GM03348 (cell line): ENCODE measurements around the gene C1S.
"Not testable (repeated sequence)": the region's sequence is repeated elsewhere in the genome, so short reads cannot be mapped to it uniquely, and the experiment has no call there.

Source experiments
- DNase-seq: peaks from one replicate; pipeline ENCODE4 v3.0.0; 2012; ENCODE audit warnings: low spot score

Gene C1S

DNA sequence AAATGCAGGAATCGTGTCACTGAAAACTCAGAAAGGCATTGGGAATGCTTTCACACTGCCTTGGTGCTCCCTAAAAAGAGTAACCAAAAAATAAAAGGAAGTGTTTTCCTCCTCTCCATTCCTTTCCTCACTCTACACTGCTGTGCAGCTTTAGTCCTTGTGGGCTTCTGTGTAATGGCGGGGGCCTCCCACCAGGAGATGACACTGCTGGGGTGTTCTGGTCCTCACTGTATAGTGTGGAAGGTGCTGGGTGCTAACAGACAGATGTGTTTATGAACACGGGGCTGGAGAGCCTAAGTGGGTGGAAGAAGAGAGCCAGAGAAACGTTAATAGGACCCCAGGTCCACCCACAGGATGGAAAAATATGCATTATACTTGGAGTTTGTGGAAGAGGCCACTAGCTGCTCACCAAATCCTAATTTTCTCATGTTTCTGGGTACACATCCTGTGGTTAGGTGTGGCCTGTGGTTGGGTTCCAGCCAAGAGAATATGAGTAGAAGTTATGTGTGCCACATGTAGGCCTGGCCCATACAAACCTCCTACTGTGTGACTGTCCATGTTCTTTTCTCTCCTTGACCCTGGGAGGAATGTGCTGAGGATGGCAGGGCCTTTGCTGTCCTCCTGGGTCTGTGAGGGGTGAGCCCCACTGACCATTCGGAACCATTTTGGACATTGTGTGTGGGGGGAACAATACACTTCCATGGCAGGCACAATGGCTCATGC is 14.0 kb upstream of the C1S start:
- DNase-seq, result no peak

DNA sequence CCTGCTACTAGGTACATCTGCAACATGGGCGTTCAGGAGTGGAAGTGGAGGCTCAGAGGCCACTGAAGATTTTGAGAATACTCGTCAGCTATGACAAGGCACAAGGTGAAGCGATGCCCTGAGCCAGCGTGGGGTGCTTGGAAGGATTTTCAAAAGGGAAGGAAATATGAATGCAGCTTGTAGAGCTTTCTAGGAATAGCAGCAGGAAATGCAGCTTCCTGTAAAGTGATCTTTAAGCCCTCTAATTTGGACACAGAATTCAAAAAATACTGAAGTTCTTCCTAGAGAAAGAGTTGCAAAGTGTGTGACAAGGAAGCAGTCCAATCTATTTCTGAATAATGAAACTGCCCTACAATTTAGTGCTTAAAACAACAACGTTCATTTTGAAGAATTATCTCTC is 13.2 kb upstream of the C1S start:
- no peak for DNase-seq

DNA sequence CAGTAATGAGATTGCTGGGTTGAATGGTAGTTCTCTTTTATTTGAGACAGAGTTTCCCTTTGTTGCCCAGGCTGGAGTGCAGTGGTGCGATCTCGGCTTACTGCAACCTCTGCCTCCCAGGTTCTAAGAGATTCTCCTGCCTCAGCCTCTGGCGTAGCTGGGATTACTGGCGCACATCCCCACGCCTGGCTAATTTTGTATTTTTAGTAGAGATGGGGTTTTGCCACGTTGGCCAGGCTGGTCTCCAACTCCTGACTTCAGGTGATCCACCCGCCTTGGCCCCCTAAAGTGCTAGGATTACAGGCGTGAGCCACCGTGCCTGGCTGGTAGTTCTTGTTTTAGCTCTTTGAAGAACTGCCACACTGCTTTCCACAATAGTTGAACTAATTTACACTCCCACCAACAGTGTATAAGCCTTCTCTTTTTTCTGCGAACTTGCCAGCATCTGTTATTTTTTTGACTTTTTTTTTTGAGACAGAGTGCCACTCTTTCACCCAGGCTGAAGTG is 11.0 kb upstream of the C1S start:
- DNase-seq, result not testable (repeated sequence)

DNA sequence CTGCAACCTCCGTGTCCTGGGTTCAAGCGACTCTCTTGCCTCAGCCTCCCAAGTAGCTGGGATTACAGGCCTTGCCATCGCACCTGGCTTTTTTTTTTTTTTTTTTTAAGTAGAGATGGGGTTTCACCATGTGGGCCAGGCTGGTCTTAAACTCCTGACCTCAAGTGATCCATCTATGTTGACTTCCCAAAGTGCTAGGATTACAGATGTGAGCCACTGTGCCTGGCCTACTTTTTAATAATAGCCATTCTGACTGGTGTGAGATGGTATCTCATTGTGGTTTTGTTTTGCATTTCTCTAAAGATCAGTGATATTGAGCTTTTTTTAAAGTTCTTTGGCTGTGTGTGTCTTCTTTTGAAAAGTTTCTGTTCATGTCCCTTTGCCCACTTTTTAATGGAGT is 10.5 kb upstream of the C1S start:
- DNase-seq, result not testable (repeated sequence)

DNA sequence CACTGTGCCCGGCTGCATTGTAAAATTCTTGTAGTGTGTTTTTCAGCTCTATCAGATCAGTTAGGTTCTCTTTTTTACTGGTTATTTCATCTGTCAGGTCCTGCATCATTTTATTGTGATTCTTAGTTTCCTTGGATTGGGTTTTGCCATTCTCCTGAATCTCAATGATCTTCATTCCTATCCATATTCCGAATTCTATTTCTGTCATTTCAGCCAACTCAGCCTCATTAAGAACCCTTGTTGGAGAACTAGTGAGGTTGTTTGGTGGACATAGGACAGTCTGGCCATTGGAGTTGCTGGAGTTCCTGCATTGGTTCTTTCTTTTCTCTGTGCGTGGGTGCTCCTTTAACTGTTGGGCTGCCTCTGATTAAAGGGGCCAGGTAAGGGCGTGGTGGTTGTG is 5.6 kb upstream of the C1S start:
- no peak for DNase-seq

DNA sequence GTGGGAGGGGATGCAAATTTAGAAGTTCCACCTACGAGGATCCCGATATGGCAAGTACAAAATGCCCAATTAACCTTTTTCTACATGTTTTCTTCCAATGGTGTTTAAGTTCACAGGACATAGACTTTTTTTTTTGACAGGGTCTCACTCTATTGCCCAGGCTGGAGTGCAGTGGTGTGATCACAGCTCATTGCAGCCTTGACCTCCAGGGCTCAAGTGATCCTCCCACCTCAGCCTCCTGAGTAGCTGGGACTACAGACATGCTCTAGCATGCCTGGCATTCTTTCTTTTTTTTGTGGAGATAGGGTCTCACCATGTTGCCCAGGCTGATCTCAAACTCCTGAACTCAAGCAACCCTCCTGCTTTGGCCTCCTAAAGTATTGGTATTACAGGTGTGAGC is 4.8 kb upstream of the C1S start:
- DNase-seq, result not testable (repeated sequence)

DNA sequence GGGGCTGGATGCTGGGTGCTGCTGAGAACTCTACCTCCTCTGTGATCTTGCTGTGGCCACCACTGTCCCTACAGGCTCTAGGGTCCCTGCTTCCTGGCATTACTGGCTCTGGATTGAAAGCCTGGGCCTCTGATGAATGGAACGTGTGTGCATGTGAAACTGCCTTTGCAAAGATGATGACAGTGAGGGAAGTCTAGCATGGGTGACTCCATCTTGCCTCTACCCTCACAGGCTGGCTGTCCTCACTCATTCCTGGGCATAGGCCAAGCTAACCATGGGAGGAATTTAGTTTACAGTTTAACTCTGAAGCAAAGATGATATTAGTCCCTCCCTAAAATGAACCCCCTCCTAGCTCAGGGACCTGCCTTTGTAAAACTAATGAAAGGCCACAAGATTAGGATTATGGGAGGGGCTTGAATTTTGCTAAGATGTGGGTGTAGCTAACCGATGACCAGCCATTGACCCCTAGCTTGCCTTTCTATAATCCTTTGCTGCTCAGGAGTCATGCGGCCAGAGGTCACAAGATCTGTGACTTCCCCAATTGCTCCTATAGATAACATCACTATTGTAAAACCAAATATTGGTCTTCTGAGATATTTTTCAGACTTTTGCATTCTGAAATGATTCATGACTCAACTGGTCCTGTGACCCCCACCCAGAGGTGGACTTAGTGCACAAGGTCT is 2.2 kb upstream of the C1S start:
- no peak for DNase-seq

DNA sequence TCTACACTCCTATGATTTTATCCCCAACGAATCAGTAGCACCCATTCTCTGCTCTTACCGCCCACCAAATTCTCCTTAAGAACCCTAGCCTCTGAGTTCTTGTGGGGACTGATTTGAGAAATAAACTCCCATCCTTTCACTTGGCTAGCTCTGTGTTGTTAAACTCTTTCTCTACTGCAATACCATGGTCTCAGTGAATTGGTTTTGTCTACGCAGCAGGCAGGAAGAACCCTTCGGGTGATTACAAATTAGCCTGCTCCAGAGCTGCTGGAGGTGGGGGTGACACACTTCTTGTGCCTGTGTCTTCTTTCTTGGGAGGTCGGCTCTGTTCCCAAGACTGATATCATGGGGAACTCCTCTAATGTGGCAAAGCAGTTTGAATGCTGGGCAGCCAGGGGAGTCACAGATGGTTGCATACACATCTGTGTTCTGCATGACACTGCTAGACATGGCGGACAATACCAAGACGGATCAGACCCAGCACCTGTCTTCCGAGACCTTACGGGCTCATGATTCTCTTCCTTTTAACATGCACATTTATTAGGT is 1.6 kb upstream of the C1S start:
- DNase-seq, result no peak

DNA sequence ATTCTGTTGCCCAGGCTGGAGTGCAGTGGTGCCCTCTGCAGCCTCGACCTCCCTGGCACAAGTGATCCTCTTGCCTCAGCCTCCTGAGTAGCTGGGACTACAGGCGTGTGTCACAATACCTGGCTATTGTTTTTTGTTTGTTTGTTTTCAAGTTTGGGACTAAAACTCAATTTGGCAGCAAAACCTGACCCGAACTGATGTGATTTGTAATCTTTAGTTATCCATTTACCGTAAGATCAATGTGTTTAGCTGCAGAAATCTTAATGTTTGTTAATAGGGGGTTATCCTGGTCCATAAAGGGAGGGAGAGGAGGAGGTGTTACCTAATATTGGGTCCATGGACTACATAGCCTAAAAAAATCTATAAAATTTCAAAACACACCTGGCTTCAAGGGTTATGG is 738 bp upstream of the C1S start:
- DNase-seq, result no peak

DNA sequence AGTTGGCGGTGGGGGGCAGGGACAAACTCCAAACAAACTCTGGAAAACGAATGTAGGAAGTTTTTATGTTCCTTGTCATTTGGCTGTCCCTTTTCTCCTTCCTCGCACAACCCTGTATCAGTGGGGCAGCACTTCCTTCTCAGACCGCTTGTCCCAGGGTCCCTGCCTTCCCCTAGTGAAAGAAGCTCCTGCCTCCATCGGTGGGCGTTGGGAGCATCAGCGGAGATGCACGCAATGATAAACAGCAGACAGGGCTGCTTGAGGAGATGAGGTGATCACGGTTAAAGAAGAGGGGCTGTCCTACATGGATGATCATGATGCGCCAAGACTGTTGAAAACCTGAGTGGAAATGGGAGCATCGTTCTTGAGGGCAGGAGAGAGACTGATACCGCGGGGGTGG is 620 bp downstream of the C1S start:
- DNase-seq, result peak; percentile 52

DNA sequence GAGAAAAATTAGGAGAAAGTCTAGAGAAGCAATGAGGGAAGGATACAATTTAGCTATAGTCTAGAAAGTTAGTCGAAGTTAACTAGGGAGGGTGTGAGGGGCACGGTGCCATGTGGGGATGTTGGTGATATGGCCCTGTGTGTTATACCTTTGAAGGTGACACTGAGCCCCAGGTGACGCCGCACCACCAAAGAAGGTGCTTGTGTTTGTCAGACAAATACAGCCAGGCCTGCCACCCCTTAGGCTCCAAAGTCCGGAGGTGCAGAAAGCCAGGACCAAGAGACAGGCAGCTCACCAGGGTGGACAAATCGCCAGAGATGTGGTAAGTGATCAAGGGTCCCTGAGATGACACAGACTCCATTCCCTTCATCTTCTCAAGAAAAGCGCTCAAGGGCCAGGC is 1.1 kb downstream of the C1S start:
- no peak for DNase-seq

DNA sequence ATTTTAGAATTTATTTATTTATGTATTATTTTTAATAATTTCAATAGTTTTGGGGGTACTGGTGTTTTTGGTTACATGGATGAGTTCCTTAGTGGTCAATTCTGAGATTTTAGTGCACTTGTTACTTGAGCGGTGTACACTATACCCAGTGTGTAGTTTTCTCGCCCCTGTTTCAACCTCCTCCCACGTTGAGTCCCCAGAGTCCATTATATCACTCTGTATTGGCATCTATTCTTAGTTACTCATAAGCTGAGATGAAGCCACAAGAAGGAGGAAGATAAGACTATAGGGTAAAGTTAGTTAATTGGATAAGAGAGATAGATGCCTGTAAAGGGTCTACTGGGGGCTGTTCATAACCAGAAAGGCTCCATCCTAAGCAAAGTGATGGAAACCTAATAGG is 4.0 kb downstream of the C1S start:
- no peak for DNase-seq

DNA sequence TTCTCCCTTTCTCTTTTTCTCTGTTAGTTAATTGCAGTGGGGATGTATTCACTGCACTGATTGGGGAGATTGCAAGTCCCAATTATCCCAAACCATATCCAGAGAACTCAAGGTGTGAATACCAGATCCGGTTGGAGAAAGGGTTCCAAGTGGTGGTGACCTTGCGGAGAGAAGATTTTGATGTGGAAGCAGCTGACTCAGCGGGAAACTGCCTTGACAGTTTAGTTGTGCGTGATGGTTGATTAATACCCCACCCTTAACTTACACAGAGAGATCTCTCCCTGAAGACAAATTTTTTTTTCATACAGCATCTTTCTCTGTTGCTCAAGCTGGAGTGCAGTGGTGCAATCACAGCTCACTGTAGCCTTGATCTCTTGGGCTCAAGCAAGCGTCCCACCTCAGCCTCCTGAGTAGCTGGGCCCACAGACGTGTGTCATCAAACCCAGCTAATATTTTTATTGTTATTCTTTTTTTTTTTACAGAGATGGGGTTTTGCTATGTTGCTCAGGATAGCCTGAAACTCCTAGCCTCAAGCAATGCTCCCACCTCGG is 4.6 kb downstream of the C1S start:
- DNase-seq, result no peak

DNA sequence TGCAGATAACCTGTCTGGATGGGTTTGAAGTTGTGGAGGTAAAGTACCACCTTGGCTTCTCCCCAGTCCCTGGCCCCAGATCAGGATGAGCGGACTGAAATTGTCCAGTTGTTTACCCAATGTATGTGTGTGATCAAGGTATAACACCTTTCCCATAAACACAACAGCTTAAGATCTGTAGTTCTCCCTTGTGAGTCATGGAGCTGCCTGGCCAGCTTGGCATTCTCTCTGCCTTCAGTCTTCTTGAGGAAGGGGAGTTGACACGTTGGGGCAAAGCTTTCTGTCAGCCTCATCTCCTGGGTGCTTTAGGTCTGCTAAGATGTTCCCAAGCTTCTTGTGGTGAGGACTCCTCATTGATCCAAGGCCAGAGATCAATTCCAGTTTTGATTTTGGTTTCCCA is 6.1 kb downstream of the C1S start:
- DNase-seq, result no peak

DNA sequence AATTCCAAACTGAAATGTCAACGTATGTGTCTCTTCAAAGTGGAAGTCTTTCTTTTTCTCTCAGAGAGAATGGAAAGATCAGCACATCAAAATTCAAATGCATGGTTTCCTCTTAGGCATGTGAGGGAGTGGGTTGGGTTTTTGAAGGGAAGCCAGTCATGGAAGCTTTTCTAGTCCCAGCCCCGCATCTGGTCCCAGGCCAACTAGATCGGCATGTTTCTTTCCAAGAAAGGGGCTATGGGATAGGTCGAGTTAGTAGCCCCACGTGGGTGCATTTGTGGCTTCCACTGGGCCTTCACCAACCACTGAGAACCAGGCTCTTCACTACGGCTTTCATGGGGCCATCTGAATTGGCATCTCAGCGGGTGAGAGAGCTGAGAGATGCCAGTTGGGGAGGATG is 6.6 kb downstream of the C1S start:
- DNase-seq, result no peak

DNA sequence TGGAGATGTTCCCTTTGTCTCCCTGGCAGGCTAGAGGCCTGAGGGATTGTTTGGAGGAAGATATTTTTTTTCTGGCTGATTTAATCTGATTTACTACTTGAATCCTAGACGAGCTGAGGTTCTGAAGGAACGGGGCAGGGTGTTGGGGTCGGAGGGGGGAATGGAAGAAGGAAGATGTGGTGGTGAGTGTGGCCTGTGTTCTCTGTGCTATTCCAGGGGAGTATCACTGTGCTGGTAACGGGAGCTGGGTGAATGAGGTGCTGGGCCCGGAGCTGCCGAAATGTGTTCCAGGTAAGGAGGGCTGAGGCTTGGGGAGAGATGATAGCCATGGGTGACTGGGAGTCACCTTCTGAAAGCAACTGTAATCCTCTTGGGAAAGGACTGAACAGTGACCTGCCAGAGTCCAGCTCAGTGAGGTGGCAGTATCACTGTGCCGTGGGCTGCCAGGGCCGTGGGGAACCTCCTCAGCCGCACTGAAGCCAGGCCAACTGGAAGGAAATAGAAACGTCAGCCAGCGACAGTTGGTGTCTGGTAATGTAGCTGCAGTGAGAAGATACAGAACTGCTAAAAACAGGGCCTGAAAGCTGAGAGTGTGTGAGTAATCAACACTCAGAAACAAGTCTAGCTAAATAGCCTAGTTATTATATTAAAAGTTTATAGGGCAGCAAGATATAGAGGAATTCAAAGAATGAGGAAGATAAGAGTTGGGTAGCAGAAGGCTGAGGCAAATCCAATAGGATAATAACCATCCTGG is 7.9 kb downstream of the C1S start:
- no peak for DNase-seq

DNA sequence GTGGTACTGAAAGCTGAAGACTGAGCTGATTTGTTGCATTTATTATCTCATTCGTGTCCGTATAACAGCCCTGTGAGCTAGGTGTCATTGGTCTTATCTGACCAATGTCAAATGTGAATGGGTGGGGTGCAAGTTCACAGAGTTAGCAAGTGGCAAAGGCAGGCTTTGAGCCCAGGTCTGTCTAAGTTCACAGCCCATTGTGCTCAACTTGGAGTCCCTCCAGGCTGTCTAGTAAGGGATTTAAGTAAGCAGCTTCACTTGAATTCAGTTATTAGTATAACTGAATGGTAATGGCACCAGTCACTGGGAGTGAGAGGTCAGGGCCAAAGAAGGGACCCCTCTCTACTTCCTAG is 8.5 kb downstream of the C1S start:
- DNase-seq, result no peak

DNA sequence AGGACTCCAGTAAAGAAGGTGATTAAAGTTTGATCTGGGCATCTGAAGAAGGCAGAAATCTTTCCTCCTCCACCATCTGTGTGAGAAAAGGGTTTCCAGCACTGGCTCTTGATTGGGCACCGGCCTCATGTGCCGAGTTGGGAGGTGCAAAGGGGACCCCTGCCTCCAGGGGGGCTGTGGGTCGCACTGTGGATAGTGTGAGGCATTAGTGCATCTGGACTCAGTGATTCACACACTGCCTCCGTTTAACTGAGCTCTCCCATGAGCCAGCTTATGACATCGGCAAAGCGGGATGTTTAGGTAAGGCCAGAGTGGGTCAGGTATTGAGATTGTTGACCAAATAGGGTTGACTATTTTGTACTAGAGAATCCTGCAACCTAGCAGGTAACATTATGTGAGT is 8.9 kb downstream of the C1S start:
- DNase-seq, result no peak

DNA sequence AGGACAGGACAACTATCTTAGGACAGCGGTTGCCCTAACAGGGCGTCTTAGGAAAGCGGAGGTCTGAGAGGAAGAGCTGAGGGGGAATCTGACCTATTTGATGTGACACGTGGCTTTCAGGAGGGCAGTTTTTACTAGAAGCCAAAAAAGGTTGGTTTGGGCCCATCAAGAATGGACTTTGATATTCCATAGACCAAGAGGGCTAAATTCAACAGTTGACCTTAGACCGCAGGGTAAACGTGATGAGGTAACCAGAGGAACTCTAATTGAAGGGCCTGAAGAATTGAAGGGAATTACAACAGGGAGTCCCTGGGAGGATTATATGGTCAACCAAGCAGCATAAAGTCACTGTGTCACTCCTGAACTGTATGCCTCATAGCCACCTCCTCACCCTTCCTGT is 11.5 kb downstream of the C1S start:
- no peak for DNase-seq

DNA sequence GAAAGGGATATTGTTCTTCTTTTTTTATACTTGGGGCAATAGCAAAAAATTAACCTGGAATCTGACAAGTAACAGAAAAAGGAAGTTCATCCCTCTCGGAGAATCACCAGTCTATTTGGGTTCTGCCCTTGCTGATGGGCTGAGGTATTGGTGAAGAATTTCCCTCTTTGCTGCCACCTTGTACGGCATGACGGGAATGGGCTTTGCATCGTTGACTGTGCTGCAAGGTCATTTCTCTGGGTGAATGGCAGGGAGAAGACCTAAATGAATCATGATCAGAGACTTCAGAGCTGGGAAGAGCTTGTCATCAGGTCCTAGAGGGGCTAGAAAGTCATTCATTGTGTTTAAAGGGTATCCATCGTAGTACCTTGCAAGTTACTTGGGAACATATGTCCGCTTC is 12.0 kb downstream of the C1S start:
- no peak for DNase-seq

DNA sequence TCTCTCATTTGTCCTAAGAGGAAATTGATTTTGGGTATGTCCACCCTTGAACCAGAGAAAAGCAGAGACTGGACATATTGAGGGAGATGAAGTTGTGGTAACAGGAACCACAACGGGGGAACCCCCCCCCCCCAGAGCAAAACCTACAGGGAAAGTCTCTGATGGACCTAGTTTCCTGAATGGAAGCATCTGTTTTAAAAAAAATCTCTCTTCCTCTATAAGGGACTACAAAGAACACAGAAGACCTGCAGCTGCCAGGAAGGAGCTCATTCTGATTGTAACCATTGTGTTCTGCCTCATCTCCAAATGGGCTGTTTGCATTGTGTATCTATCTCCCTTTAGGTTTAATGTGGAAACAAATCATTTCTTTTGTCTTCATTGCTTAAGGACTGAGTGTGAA is 13.4 kb downstream of the C1S start:
- DNase-seq, result no peak

DNA sequence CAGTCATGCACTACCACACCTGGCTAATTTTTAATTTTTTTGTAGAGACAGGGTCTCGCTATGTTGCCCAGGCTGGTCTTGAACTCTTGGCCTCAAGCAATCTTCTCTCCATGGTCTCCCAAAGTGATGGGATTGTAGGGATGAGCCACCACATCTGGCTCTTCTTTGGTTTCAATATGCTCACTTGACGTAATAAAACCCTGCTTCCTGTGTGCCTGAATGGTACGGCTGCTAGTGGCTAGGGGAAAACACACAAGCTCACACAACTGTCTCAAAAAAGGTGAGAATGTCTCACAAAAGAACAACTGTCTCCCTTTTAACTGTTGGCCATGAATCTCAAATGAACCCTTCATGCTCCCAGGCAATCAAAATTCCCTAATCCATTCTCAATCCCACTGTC is 15.0 kb downstream of the C1S start:
- no peak for DNase-seq

DNA sequence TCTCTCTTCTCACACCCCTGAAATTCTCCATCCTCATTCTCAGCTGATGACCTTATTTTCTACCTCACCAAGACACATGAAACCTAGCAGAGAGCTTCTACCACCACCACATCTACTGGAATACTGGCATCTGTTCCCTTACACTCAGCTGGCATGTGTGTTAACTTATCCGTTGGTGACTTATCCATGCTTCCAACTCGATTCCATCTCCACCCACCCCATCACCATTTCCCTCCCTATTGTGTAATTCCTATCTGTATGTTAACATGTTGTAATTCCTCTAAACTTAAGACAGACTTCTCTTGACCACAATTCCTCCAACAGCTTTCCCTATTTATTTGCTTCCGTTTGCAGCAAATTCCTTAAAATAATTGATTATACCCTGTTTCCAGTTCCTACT is 15.4 kb downstream of the C1S start:
- DNase-seq, result peak; percentile 76
